PC-3 (cell line): ENCODE data around the gene ZNF479.
"Not testable (repeated sequence)": the region's sequence is repeated elsewhere in the genome, so short reads cannot be mapped to it uniquely, and the experiment has no call there.

ENCODE experiments used
- CTCF ChIP-seq: fragments of 300-600 bp; sonication (generic); conservative IDR thresholded peaks from 2 replicates; pipeline ENCODE4 v1.5.1; 2017; ENCODE audit warnings: antibody characterized with exemption, low read depth, mild to moderate bottlenecking, low read length
- EZH2 ChIP-seq: fragments of 300-600 bp; sonication (generic); IDR thresholded peaks from one replicate; pipeline ENCODE4 v1.6.1; 2017; ENCODE audit warnings: antibody characterized with exemption, mild to moderate bottlenecking, low read length; ENCODE audit not compliant: unreplicated experiment
- EZH2phosphoT487 ChIP-seq: fragments of 300-600 bp; sonication (generic); IDR thresholded peaks from 2 replicates; pipeline ENCODE4 v1.6.1; 2018; ENCODE audit warnings: mild to moderate bottlenecking, antibody characterized with exemption, low read length, borderline replicate concordance

- TF ChIP-seq CTCF, EZH2phosphoT487, EZH2: not testable (repeated sequence)
Measured at GRCh38 chr7:57132336-57132735, at the start of gene ZNF479.
